Measurements from ENCODE around the gene SMAD9. TPM values are rescaled to one million over a fixed set of nuclear protein-coding genes. Genes with fewer than 3 reads are reported as not detected.

The SMAD9 gene
- total and polyA plus RNA-seq, 2 experiments from 2014 or later = 10.6 to 10.8 TPM

GRCh38 chr13:36872621-36873020 lies 47.4 kb downstream of the SMAD9 start:
- Histone ChIP-seq H3K9me2 (ENCODE audit: insufficient read depth) (no peaks in the 10 kb centered on the region), H2AFZ (no peak overlapping the region), H3K36me3 (ENCODE audit: low read depth) (no peaks in the 10 kb centered on the region), H3K27me3 (replicated peaks; ENCODE audit: insufficient read depth) (no peaks in the 10 kb centered on the region), H3K9me3 (ENCODE audit: low read depth) (no peaks in the 10 kb centered on the region), H3K79me2 (ENCODE audit: insufficient read depth) (no peaks in the 10 kb centered on the region), H3F3A (ENCODE audit: insufficient read depth) (no peaks in the 10 kb centered on the region), H3K4me2 (ENCODE audit: unreplicated experiment) (no peak overlapping the region), H3K9ac (no peak overlapping the region), H3K27ac (no peak overlapping the region), H3K4me3 (no peak overlapping the region), H3K4me1 (ENCODE audit: insufficient read depth) (no peaks in the 10 kb centered on the region), H4K20me1 (ENCODE audit: insufficient read depth) (no peaks in the 10 kb centered on the region)
- DNase-seq = no peak
- in situ Hi-C loops (cut with MboI) = no loop called here
- TF ChIP-seq EZH2phosphoT487 (IDR thresholded peaks at IDR 0.05; ENCODE audit: insufficient read depth, low read depth) = no peak
- TF ChIP-seq EZH2 (IDR thresholded peaks at IDR 0.05; ENCODE audit: insufficient read depth, poor library complexity, severe bottlenecking) = no peak
- 79 to 83% methylated on average over 10 of the region's 10 CpGs for WGBS, 2 experiments (ENCODE audit: low coverage in 1 of 2, low lambda C conversion rate in 2 of 2, missing lambda C conversion rate in 2 of 2)

- Histone ChIP-seq H3K4me2 (ENCODE audit: unreplicated experiment) (no peak overlapping the region), H2AFZ (no peak overlapping the region), H3K27ac (no peak overlapping the region), H3K9ac (no peak overlapping the region), H4K20me1 (ENCODE audit: insufficient read depth) (no peaks in the 10 kb centered on the region), H3K36me3 (ENCODE audit: low read depth) (no peaks in the 10 kb centered on the region), H3K27me3 (replicated peaks; ENCODE audit: insufficient read depth) (no peaks in the 10 kb centered on the region), H3K9me3 (ENCODE audit: low read depth) (no peaks in the 10 kb centered on the region), H3K9me2 (ENCODE audit: insufficient read depth) (no peaks in the 10 kb centered on the region), H3K4me1 (ENCODE audit: insufficient read depth) (no peaks in the 10 kb centered on the region), H3F3A (ENCODE audit: insufficient read depth) (no peaks in the 10 kb centered on the region), H3K4me3 (no peak overlapping the region), H3K79me2 (ENCODE audit: insufficient read depth) (no peaks in the 10 kb centered on the region)
- in situ Hi-C loops (cut with MboI) = no loop called here
- WGBS, 2 experiments (ENCODE audit: low coverage in 1 of 2, low lambda C conversion rate in 2 of 2, missing lambda C conversion rate in 2 of 2) = 93 to 100% methylated on average over 1 of the region's 1 CpG
- DNase-seq = no peak
- TF ChIP-seq EZH2 (IDR thresholded peaks at IDR 0.05; ENCODE audit: insufficient read depth, poor library complexity, severe bottlenecking) (no peak), EZH2phosphoT487 (IDR thresholded peaks at IDR 0.05; ENCODE audit: insufficient read depth, low read depth) (no peak)
Observed at GRCh38 chr13:36870050-36870692, 49.9 kb downstream of the SMAD9 start.

GRCh38 chr13:36866232-36866631 lies 53.8 kb downstream of the SMAD9 start:
- no peak overlapping the region for H2AFZ ChIP-seq
- no peak for DNase-seq
- no peaks in the 10 kb centered on the region for H3K27me3 ChIP-seq (replicated peaks; ENCODE audit: insufficient read depth)
- H3F3A ChIP-seq (ENCODE audit: insufficient read depth) = no peaks in the 10 kb centered on the region
- no peak overlapping the region for H3K27ac ChIP-seq
- no peaks in the 10 kb centered on the region for H3K9me2 ChIP-seq (ENCODE audit: insufficient read depth)
- H3K4me2 ChIP-seq (ENCODE audit: unreplicated experiment) = no peak overlapping the region
- H3K9ac ChIP-seq = no peak overlapping the region
- no peaks in the 10 kb centered on the region for H4K20me1 ChIP-seq (ENCODE audit: insufficient read depth)
- H3K79me2 ChIP-seq (ENCODE audit: insufficient read depth) = no peaks in the 10 kb centered on the region
- no peak overlapping the region for H3K4me3 ChIP-seq
- no peaks in the 10 kb centered on the region for H3K9me3 ChIP-seq (ENCODE audit: low read depth)
- in situ Hi-C loops (cut with MboI) = no loop called here
- 0 out of 2 replicates have a peak, but pooled peaks cover 6% of the 10 kb centered on the region for H3K4me1 ChIP-seq (ENCODE audit: insufficient read depth)
- H3K36me3 ChIP-seq (ENCODE audit: low read depth) = no peaks in the 10 kb centered on the region
- no peak for TF ChIP-seq EZH2 (IDR thresholded peaks at IDR 0.05; ENCODE audit: insufficient read depth, poor library complexity, severe bottlenecking)
- TF ChIP-seq EZH2phosphoT487 (IDR thresholded peaks at IDR 0.05; ENCODE audit: insufficient read depth, low read depth) = no peak

- TF ChIP-seq EZH2phosphoT487 (IDR thresholded peaks at IDR 0.05; ENCODE audit: insufficient read depth, low read depth) = no peak
- no peak for TF ChIP-seq EZH2 (IDR thresholded peaks at IDR 0.05; ENCODE audit: insufficient read depth, poor library complexity, severe bottlenecking)
- in situ Hi-C loops (cut with MboI) = no loop called here
Observed at GRCh38 chr13:36865265-36865664, 54.8 kb downstream of the SMAD9 start.

More at GRCh38 chr13:36865265-36865664, 54.8 kb downstream of the SMAD9 start:
- H3K4me1 ChIP-seq (ENCODE audit: insufficient read depth) = 0 out of 2 replicates have a peak, but pooled peaks cover 6% of the 10 kb centered on the region
- no peak overlapping the region for H3K4me2 ChIP-seq (ENCODE audit: unreplicated experiment)
- no peaks in the 10 kb centered on the region for H3K9me3 ChIP-seq (ENCODE audit: low read depth)
- H3K9ac ChIP-seq = no peak overlapping the region
- H3K27me3 ChIP-seq (replicated peaks; ENCODE audit: insufficient read depth) = no peaks in the 10 kb centered on the region
- no peaks in the 10 kb centered on the region for H3K79me2 ChIP-seq (ENCODE audit: insufficient read depth)
- H3K27ac ChIP-seq = no peak overlapping the region
- H3F3A ChIP-seq (ENCODE audit: insufficient read depth) = no peaks in the 10 kb centered on the region
- H3K4me3 ChIP-seq = no peak overlapping the region
- no peaks in the 10 kb centered on the region for H3K36me3 ChIP-seq (ENCODE audit: low read depth)
- no peaks in the 10 kb centered on the region for H3K9me2 ChIP-seq (ENCODE audit: insufficient read depth)
- no peak overlapping the region for H2AFZ ChIP-seq
- WGBS, 2 experiments (ENCODE audit: low coverage in 1 of 2, low lambda C conversion rate in 2 of 2, missing lambda C conversion rate in 2 of 2) = 84 to 86% methylated on average over 5 of the region's 5 CpGs
- H4K20me1 ChIP-seq (ENCODE audit: insufficient read depth) = no peaks in the 10 kb centered on the region
- DNase-seq = no peak

All from GM23248 (cell line).